Measurements from ENCODE around the gene SORCS2. TPM values are rescaled to one million over a fixed set of nuclear protein-coding genes. Genes with fewer than 3 reads are reported as not detected.

SORCS2 gene
- total RNA-seq, 2 donors from 2014 or later: 1.5 to 1.7 TPM

DNA sequence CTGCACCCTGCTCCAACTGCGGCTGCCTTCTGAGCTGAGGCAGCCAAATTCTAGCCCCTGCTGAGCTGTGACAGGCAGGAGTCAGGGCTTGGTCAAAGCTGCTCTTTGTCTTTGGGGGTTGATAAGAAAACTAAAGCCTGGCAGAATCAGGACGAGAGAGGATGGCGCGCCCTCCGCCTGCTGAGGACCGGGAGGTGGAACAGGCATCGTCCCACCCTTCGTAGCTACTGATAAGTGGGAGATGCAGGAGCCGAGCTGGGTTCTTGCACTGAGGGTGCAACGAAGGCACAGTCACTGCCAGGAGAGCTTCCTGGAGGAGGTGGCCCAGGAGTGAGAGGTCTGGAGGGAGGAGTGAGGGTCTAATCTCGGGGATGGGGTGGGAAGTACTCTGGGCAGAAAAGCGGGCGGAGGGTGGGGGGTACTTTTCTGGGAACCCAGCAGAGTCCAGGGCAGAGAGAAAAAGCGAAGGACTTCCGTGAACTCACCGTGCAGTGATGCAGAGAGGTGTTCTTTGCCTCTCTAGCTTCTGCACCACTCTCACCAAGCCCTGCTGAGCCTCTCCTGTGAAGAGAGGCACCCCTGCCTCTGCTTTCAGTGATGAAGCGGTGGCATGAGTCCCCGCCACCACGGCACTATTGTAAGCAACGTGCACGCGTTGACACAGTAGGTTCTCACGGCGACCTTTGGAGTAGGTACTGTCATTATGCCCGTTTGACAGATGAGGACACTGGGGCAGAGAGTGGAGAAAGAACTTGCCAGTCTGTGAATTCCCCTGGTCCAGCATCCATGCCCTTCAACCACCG lies 107.8 kb downstream of the SORCS2 start:
- Histone ChIP-seq H3K9me3 (no peaks in the 10 kb centered on the region), H3K27ac (no peak overlapping the region), H3K4me3 (no peak overlapping the region), H3K27me3 (no peaks in the 10 kb centered on the region), H3K36me3 (no peaks in the 10 kb centered on the region), H3K4me1 (peaks cover 0 to 9% of the 10 kb centered on the region in 2 donors)
- TF ChIP-seq, protein P1, sequence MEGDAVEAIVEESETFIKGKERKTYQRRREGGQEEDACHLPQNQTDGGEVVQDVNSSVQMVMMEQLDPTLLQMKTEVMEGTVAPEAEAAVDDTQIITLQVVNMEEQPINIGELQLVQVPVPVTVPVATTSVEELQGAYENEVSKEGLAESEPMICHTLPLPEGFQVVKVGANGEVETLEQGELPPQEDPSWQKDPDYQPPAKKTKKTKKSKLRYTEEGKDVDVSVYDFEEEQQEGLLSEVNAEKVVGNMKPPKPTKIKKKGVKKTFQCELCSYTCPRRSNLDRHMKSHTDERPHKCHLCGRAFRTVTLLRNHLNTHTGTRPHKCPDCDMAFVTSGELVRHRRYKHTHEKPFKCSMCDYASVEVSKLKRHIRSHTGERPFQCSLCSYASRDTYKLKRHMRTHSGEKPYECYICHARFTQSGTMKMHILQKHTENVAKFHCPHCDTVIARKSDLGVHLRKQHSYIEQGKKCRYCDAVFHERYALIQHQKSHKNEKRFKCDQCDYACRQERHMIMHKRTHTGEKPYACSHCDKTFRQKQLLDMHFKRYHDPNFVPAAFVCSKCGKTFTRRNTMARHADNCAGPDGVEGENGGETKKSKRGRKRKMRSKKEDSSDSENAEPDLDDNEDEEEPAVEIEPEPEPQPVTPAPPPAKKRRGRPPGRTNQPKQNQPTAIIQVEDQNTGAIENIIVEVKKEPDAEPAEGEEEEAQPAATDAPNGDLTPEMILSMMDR (IDR thresholded peaks at IDR 0.05): no peak
- no peak for DNase-seq (ENCODE audit: low spot score)

DNA sequence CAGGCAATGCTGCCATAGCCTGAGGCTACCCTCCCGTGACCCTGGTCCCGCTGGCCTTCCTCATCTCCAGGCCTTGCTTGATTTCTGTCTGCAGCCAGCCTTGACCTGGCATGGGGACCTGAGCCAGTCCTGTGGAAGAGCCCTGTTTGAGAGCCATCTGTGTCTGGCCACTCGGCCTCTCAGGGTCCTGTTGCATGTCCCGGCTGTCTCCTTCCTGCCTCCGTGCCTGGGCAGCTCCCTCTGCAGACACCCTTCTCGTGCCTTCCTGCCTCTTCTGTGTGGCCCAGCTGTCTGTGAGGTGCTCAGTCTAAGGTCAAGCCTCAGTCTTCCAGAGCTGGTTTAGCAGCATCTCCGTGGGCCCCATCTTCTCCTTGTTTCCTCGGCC lies 108.4 kb downstream of the SORCS2 start:
- Histone ChIP-seq H3K9me3 (no peaks in the 10 kb centered on the region), H3K4me1 (peaks cover 0 to 3% of the 10 kb centered on the region in 2 donors), H3K27me3 (no peaks in the 10 kb centered on the region), H3K36me3 (no peaks in the 10 kb centered on the region), H3K27ac (no peak overlapping the region), H3K4me3 (no peak overlapping the region)
- no peak for DNase-seq (ENCODE audit: low spot score)
- TF ChIP-seq, protein P1 (IDR thresholded peaks at IDR 0.05): no peak

DNA sequence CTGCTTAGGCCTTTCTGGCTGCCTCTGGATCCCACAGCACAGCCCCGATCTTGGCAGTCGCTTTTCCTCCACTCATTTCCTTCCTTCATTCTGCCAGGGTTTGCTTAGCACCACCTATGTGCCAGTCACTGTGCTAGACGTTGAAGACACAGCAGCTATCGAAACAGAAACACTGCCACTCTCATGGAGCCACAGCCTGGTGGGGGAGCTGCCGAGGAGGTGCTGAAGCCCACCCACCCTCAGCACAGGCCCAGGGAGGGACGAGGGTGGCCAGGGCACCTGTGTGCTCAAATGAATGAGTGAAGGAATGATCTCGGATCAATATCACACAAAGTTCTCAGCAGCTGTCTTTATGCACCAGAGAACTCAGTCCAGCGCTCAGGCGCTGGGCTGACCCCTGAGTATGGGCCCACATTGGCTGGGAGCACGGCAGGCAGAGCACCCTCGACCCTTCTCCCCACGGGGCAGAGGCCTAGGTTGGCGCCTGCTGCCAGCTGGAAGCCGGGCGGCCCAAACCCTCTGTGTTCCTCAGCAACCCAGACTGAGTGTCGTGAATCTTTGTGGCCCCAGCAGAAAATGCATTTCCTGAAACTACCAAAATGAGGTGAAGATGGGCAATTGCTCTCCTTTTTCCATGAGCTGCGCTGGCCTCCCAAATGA lies 108.9 kb downstream of the SORCS2 start:
- TF ChIP-seq, protein P1 (IDR thresholded peaks at IDR 0.05): no peak
- no peaks in the 10 kb centered on the region for H3K27me3 ChIP-seq
- no peaks in the 10 kb centered on the region for H3K9me3 ChIP-seq
- no peaks in the 10 kb centered on the region for H3K4me1 ChIP-seq
- DNase-seq (ENCODE audit: low spot score): no peak
- H3K4me3 ChIP-seq: no peak overlapping the region
- H3K36me3 ChIP-seq: no peaks in the 10 kb centered on the region
- H3K27ac ChIP-seq: no peak overlapping the region

DNA sequence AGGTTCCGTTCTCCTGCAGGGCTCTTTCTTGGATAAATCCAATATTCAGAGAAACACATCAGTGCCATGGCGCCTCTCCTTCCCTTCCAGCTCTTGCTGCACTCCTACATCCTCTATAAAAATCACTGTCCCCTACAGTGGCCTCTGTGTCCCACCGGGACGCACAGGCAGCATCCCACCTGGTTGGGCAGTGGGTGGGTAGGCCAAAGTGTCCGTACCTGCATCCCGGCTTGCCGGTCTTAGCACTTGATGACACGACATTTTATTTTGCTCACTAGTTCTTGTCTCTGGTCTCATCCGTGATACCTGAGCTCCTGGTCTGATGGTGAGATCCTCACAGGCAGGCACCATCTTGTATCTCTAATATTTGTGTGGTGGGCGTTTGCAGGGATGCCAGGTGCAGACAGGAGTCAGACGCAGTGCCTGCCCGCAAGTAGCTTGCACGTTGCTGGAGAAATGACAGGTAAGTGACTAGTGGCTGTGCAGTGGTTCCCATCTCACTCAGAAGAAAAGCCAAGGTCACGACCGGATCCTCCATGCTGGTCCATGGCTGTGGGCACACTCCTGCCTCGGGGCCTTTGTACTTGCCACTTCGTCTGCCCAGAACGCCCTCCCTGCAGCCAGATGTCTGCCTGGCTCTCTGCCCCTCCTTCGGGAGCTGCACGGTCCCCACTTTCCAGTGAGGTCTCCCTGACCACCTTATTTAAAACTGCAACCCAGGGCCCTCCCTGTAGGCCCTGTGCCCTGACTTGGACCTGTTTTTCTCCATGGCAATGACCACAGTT lies 109.7 kb downstream of the SORCS2 start:
- Histone ChIP-seq H3K36me3 (no peaks in the 10 kb centered on the region), H3K4me1 (peaks cover 0 to 7% of the 10 kb centered on the region in 2 donors), H3K9me3 (no peaks in the 10 kb centered on the region), H3K27ac (no peak overlapping the region), H3K4me3 (no peak overlapping the region), H3K27me3 (no peaks in the 10 kb centered on the region)
- DNase-seq (ENCODE audit: low spot score): no peak
- TF ChIP-seq, protein P1 (IDR thresholded peaks at IDR 0.05): no peak

DNA sequence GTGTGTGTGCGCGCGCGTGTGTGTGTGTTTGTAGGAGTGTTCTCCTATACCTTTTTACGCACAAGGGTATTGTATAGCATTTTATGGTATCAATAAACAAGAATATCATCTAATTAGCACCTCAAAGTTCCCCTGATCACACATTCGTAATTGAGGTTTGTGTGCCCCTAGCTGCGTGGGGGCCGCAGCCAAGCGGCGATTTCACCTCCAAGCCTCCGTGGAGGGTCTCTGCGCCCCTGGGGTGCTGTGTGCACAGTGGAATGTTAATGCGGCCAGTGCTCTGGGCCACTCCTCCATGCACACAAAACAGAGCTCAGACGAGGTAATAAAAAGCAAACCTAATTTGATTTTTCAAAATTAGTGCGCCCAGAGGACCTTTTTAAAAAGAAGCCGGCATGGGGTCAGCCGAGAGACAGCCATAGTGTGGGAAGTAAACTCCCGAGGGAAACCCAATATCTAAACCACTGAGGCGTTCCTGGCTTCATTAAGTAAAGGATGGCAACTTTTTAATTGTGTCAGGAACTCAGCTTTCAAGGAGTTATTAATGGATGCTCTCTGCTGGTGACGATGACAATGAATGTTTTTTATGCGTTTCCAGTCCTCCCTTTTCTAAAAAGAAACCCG lies 110.6 kb downstream of the SORCS2 start:
- H3K27ac ChIP-seq: no peak overlapping the region
- H3K36me3 ChIP-seq: no peaks in the 10 kb centered on the region
- DNase-seq (ENCODE audit: low spot score): no peak
- no peak overlapping the region for H3K4me3 ChIP-seq
- peaks cover 0 to 16% of the 10 kb centered on the region in 2 donors for H3K4me1 ChIP-seq
- no peaks in the 10 kb centered on the region for H3K27me3 ChIP-seq
- H3K9me3 ChIP-seq: no peaks in the 10 kb centered on the region
- TF ChIP-seq, protein P1 (IDR thresholded peaks at IDR 0.05): no peak
